GM23338 (cell line): ENCODE results near the gene BRME1. TPM values are rescaled to one million over a fixed set of nuclear protein-coding genes. Genes with fewer than 3 reads are reported as not detected.

Source experiments
- ATAC-seq: fragments of 200-7000 bp; cut with Tn5 transposase; 3 replicates; pipeline ENCODE4 v1.9.1; 2020
- DNase-seq: peaks from one replicate; pipeline ENCODE4 v3.0.0-alpha.2; 2015; ENCODE audit warnings: low spot score
- H2AFZ ChIP-seq: fragments of 200-600 bp; sonication (generic); 2 replicates; pipeline ENCODE4 v1.8.0; 2016; ENCODE audit warnings: antibody characterized with exemption, mild to moderate bottlenecking, moderate library complexity
- H3F3A ChIP-seq: fragments of 200-600 bp; sonication (generic); replicated peaks from 2 replicates; pipeline ENCODE4 v1.8.0; 2017; ENCODE audit warnings: antibody characterized with exemption, mixed run types, low read depth
- H3K27ac ChIP-seq: fragments of 200-600 bp; sonication (generic); 2 replicates; pipeline ENCODE4 v1.6.1; 2016; ENCODE audit warnings: low read depth
- H3K27me3 ChIP-seq: fragments of 200-600 bp; sonication (generic); 2 replicates; pipeline ENCODE4 v1.8.0; 2016; ENCODE audit warnings: mild to moderate bottlenecking, mixed run types, moderate library complexity; ENCODE audit not compliant: insufficient read depth
- H3K36me3 ChIP-seq: fragments of 200-600 bp; sonication (generic); 2 replicates; pipeline ENCODE4 v1.8.0; 2016; ENCODE audit warnings: mild to moderate bottlenecking; ENCODE audit not compliant: insufficient read depth
- H3K4me1 ChIP-seq: fragments of 200-600 bp; sonication (generic); 2 replicates; pipeline ENCODE4 v1.8.0; 2016; ENCODE audit warnings: mild to moderate bottlenecking, moderate library complexity; ENCODE audit not compliant: insufficient read depth
- H3K4me2 ChIP-seq: fragments of 200-600 bp; sonication (generic); 2 replicates; pipeline ENCODE4 v1.7.1; 2017; ENCODE audit warnings: mixed run types
- H3K4me3 ChIP-seq: fragments of 200-600 bp; sonication (generic); 2 replicates; pipeline ENCODE4 v1.6.1; 2016; ENCODE audit warnings: mixed run types
- H3K79me2 ChIP-seq: fragments of 200-600 bp; sonication (generic); replicated peaks from 2 replicates; pipeline ENCODE4 v1.8.0; 2017; ENCODE audit warnings: mild to moderate bottlenecking; ENCODE audit not compliant: insufficient read depth
- H3K9me2 ChIP-seq: fragments of 200-600 bp; sonication (generic); 2 replicates; pipeline ENCODE4 v1.8.0; 2017; ENCODE audit not compliant: insufficient read depth
- H4K20me1 ChIP-seq: fragments of 200-600 bp; sonication (generic); replicated peaks from 2 replicates; pipeline ENCODE4 v1.8.0; 2017; ENCODE audit warnings: mild to moderate bottlenecking; ENCODE audit not compliant: insufficient read depth
- H3K27ac Mint-ChIP-seq: 2 replicates; pipeline ENCODE4 v1.8.0; 2020; ENCODE audit warnings: inconsistent platforms, mild to moderate bottlenecking, moderate library complexity, mixed read lengths
- H3K27me3 Mint-ChIP-seq: 3 replicates; pipeline ENCODE4 v1.8.0; 2022; ENCODE audit warnings: low read depth, mild to moderate bottlenecking, moderate library complexity, mixed read lengths, inconsistent platforms; ENCODE audit not compliant: insufficient read depth, poor library complexity
- H3K36me3 Mint-ChIP-seq: 3 replicates; pipeline ENCODE4 v1.8.0; 2021; ENCODE audit warnings: low read depth, mild to moderate bottlenecking, inconsistent platforms, moderate library complexity, mixed read lengths
- H3K4me1 Mint-ChIP-seq: 3 replicates; pipeline ENCODE4 v1.8.0; 2020; ENCODE audit warnings: mild to moderate bottlenecking, inconsistent platforms, mixed read lengths
- H3K4me3 Mint-ChIP-seq: 3 replicates; pipeline ENCODE4 v1.8.0; 2021; ENCODE audit warnings: moderate library complexity, mild to moderate bottlenecking, inconsistent platforms, mixed read lengths
- H3K9me3 Mint-ChIP-seq: 3 replicates; pipeline ENCODE4 v1.8.0; 2020; ENCODE audit warnings: moderate library complexity, mild to moderate bottlenecking, inconsistent platforms, mixed read lengths
- CREB1 ChIP-seq: fragments of 250-450 bp; sonication (Bioruptor Pico); IDR thresholded peaks from 2 replicates; pipeline ENCODE4 v1.5.0; 2020; ENCODE audit warnings: low read depth, mild to moderate bottlenecking, moderate library complexity
- JUNB ChIP-seq: IDR thresholded peaks from one replicate; pipeline ENCODE4 v1.6.1; 2016; ENCODE audit warnings: antibody characterized with exemption; ENCODE audit not compliant: unreplicated experiment
- NANOG ChIP-seq: IDR thresholded peaks from 2 replicates; pipeline ENCODE4 v1.6.1; 2016; ENCODE audit warnings: antibody characterized with exemption, borderline replicate concordance
- POLR2AphosphoS5 ChIP-seq: IDR thresholded peaks from 2 replicates; pipeline ENCODE4 v1.6.1; 2016; ENCODE audit warnings: antibody characterized with exemption, low read depth
- STAT1 ChIP-seq: IDR thresholded peaks from one replicate; pipeline ENCODE4 v1.6.1; 2016; ENCODE audit warnings: antibody characterized with exemption; ENCODE audit not compliant: unreplicated experiment
- ZNF114 ChIP-seq: fragments of 250-450 bp; sonication (Bioruptor Pico); IDR thresholded peaks from 2 replicates; pipeline ENCODE4 v1.5.0; 2020; ENCODE audit warnings: mild to moderate bottlenecking, moderate library complexity
- polyA plus RNA-seq: library from polyadenylated mRNA; unstranded; fragments of >200 nt; fragmentation: Nextera tagmentation; extraction: Ambion mirVana; gene quantifications from 2 replicates; pipeline ENCODE4 v1.2.1, GENCODE V29; 2016
- total RNA-seq: library from RNA; depleted of rRNA; stranded (reverse); fragments of >200 nt; shearing (Covaris generic); gene quantifications from 2 replicates; pipeline ENCODE4 v1.2.3, GENCODE V29; 2014
- TF ChIP-seq, protein P1 (sequence below), 2 experiments: fragments of 200-600 bp in 1 of 2; sonication (generic) in 1 of 2; conservative IDR thresholded peaks; 2 replicates each; pipeline versions ENCODE4 v1.5.1 to v1.6.1; 2016 to 2017; ENCODE audit warnings: antibody characterized with exemption in 2 of 2, low read depth in 2 of 2, mild to moderate bottlenecking in 2 of 2, moderate library complexity in 1 of 2
- TF ChIP-seq, protein P2 (sequence below): IDR thresholded peaks from one replicate; pipeline ENCODE4 v1.6.1; 2018; ENCODE audit warnings: antibody characterized with exemption; ENCODE audit not compliant: unreplicated experiment
- TF ChIP-seq, protein P3 (sequence below): IDR thresholded peaks from 2 replicates; pipeline ENCODE4 v1.6.1; 2016; ENCODE audit warnings: antibody characterized with exemption

The BRME1 gene
- total and polyA plus RNA-seq, 2 experiments from 2014 or later = 3.9 to 4.0 TPM

DNA sequence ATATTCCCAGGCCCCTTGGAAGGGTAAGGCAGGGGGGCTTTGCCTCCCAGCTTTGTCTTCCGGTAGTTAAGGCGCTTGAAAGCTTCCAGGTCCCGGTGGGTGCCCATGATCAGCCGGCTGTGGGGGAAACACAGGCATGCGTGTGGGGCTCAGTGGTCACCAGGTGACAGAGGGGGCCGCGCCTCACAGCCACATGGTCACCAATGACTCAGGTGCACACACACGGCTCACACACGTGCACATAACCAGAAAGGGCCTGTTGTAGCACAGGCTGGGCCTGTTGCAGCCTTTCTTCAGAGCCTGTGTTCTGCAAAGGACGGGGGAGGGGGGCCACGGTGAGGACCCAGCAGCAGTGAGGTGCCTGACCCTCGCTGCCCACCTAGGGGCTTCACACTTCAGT, 23.1 kb downstream of the BRME1 start (continued):
- TF ChIP-seq CREB1 (CRISPR knock-in tag) = no peak
- TF ChIP-seq ZNF114 = no peak
- TF ChIP-seq, protein P1, sequence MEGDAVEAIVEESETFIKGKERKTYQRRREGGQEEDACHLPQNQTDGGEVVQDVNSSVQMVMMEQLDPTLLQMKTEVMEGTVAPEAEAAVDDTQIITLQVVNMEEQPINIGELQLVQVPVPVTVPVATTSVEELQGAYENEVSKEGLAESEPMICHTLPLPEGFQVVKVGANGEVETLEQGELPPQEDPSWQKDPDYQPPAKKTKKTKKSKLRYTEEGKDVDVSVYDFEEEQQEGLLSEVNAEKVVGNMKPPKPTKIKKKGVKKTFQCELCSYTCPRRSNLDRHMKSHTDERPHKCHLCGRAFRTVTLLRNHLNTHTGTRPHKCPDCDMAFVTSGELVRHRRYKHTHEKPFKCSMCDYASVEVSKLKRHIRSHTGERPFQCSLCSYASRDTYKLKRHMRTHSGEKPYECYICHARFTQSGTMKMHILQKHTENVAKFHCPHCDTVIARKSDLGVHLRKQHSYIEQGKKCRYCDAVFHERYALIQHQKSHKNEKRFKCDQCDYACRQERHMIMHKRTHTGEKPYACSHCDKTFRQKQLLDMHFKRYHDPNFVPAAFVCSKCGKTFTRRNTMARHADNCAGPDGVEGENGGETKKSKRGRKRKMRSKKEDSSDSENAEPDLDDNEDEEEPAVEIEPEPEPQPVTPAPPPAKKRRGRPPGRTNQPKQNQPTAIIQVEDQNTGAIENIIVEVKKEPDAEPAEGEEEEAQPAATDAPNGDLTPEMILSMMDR (conservative IDR thresholded peaks at IDR 0.05; ENCODE audit: low read depth in 2 of 2) = no peak
- TF ChIP-seq POLR2AphosphoS5 = no peak
- TF ChIP-seq NANOG = no peak
- TF ChIP-seq JUNB = no peak

- Histone ChIP-seq H3K4me3 (no peak overlapping the region), H3K4me2 (no peak overlapping the region), H3K4me1 (peaks cover 19% of the 10 kb centered on the region), H2AFZ (no peak overlapping the region), H3K9me2 (no peaks in the 10 kb centered on the region), H3K27ac (no peak overlapping the region), H3F3A (peaks cover 8% of the 10 kb centered on the region), H3K27me3 (peaks cover 3% of the 10 kb centered on the region; the same call in 1 of the 2 replicates), H3K79me2 (no peaks in the 10 kb centered on the region), H4K20me1 (no peaks in the 10 kb centered on the region), H3K36me3 (no peaks in the 10 kb centered on the region)
- ATAC-seq (no peak), DNase-seq (no peak)
- no peak overlapping the region for H3K27ac Mint-ChIP-seq
- no peak overlapping the region for H3K4me3 Mint-ChIP-seq
- no peaks in the 10 kb centered on the region for H3K9me3 Mint-ChIP-seq
- TF ChIP-seq, protein P2, sequence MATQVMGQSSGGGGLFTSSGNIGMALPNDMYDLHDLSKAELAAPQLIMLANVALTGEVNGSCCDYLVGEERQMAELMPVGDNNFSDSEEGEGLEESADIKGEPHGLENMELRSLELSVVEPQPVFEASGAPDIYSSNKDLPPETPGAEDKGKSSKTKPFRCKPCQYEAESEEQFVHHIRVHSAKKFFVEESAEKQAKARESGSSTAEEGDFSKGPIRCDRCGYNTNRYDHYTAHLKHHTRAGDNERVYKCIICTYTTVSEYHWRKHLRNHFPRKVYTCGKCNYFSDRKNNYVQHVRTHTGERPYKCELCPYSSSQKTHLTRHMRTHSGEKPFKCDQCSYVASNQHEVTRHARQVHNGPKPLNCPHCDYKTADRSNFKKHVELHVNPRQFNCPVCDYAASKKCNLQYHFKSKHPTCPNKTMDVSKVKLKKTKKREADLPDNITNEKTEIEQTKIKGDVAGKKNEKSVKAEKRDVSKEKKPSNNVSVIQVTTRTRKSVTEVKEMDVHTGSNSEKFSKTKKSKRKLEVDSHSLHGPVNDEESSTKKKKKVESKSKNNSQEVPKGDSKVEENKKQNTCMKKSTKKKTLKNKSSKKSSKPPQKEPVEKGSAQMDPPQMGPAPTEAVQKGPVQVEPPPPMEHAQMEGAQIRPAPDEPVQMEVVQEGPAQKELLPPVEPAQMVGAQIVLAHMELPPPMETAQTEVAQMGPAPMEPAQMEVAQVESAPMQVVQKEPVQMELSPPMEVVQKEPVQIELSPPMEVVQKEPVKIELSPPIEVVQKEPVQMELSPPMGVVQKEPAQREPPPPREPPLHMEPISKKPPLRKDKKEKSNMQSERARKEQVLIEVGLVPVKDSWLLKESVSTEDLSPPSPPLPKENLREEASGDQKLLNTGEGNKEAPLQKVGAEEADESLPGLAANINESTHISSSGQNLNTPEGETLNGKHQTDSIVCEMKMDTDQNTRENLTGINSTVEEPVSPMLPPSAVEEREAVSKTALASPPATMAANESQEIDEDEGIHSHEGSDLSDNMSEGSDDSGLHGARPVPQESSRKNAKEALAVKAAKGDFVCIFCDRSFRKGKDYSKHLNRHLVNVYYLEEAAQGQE = no peak
- TF ChIP-seq POLR2AphosphoS5 (no peak), CREB1 (CRISPR knock-in tag) (no peak), ZNF114 (no peak), STAT1 (no peak)
- TF ChIP-seq, protein P3, sequence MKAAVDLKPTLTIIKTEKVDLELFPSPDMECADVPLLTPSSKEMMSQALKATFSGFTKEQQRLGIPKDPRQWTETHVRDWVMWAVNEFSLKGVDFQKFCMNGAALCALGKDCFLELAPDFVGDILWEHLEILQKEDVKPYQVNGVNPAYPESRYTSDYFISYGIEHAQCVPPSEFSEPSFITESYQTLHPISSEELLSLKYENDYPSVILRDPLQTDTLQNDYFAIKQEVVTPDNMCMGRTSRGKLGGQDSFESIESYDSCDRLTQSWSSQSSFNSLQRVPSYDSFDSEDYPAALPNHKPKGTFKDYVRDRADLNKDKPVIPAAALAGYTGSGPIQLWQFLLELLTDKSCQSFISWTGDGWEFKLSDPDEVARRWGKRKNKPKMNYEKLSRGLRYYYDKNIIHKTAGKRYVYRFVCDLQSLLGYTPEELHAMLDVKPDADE = no peak
- H3K36me3 Mint-ChIP-seq = no peaks in the 10 kb centered on the region
- peaks cover 4% of the 10 kb centered on the region for H3K27me3 Mint-ChIP-seq
- peaks cover 26% of the 10 kb centered on the region for H3K4me1 Mint-ChIP-seq
These were observed 23.5 kb downstream of the BRME1 start for GRCh38 chr19:13882419-13882795.
